Limb (tissue), 2 donors: ENCODE results near the gene HSPA12A.

ENCODE experiments used
- DNase-seq, 2 donors: peaks; one replicate each; pipeline ENCODE4 v3.0.0-alpha.2; 2016; ENCODE audit errors: extremely low spot score in 2 of 2

The HSPA12A gene

DNA sequence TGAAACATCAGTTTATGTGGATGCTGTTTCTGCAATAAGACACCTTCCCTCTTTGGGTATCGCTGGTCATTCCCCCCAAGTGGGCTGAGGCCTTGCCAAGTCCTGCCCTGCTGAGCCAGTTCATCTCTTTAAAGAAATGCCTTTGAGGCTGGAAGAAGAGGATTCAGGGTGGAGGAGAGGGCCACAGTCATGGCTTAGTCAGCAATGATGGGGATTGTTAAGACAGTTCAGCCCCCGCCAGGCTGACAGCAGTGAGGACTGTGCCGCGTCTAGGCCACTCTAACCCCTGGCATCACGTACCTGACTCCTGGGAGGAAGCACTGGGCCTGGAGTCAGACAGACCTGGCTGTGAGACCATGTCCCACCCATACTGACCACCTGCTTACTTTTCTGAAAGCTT lies 73.3 kb downstream of the HSPA12A start:
- no peak for DNase-seq

DNA sequence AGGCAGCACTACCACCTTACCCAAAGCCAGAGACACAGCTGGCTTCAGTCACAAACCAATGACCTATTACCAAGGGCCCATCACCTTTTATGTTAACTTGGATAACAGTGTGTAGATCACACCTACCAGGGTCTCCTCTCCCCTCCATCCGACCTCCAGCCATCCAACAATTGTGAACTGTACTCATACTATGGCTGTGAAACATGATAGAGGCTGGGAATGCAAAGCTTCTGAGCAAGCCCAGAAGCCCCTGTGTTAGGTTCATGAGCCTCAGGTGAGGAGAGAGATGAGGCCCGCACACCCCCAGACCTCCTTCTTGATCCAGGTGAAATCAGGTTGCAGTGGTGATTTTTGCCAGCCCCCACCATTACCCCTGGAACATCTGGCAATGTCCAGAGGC lies 73.9 kb downstream of the HSPA12A start:
- DNase-seq, result no peak

DNA sequence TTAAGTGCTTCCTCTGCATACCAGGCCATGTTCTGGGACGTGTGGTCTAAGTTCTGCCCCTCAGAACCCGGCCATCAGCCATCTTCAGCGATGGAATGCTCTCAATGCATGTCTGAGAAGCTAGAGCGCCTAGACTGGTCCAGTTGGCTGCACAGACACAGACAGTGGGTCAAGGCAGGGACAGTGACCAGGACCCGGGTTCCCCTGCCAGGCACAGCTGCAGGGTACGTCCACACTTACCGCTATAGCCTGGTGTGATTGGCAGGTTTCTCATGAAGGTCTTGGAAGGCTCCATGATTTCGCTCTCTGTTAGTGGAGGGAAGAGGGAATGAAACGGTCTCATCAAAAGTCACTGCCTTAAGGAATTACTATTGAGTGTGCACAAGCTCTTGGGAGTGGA lies 74.3 kb downstream of the HSPA12A start:
- no peak for DNase-seq

DNA sequence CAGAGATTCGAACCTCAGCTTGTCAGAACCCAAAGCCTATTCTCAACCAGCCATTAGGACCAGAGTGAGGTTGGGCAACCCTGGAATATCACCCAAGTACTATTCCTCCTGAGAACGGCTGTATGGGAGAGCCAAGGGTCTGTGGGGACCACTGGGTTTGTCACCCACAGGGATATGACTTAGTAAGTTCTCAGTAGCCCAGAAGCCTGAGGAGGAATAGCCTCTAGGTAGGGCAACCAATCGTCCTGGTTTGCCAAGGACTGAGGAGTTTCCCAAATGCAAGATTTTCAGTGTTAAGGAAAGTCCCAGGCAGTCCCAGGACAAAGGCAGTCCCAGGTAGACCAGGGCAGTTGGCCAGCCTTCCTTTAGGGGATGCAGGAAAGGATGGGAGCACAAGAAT lies 74.9 kb downstream of the HSPA12A start:
- DNase-seq, result no peak

DNA sequence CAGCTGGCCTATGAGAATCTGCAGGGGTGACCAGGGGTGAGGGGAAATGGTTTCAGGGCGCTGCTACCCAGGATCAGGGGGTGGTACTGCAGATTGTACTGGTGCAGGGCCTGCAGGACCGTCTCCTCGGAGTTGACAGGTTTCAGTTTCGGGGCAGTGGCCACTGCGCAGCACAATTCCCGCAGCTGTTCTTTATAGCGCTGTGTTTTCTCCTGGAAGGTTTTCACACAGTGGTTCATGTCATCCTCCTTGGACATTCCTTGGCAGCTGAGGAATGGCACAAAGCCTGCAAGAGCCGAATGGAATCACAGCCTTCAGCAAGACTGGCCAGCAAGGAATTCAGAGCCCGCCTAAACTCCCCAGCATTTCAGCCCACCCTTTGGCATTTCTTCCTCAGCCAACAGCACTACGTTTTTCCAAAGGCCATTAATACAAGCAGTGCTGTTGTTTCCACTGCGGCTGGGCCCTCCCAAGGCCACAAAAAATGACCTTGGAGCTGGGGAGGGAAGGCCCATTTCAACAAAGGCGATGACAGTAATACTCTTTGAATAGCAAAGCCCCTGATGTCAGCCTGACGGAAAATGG lies 76.7 kb downstream of the HSPA12A start:
- peak; percentile 58 to 67 for DNase-seq

DNA sequence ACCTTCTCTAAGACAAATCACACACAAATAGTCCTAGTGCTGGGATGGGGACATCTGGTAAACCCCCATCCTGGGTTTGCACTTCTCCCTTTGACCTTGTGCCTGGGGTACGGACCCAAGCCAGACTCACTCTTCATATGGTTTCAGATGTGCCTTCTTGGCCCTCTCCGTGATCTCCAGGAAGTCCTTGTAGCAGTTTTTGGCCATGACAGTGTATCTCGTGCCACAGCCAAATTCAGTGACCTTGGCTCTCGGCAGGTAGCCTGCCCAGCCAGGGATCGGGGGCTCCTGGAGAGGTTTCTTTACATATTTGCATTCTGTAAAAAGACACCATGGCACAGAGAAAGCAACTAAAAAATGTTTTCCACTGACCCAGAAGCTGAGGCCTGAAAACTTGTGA lies 77.7 kb downstream of the HSPA12A start:
- DNase-seq, result no peak

DNA sequence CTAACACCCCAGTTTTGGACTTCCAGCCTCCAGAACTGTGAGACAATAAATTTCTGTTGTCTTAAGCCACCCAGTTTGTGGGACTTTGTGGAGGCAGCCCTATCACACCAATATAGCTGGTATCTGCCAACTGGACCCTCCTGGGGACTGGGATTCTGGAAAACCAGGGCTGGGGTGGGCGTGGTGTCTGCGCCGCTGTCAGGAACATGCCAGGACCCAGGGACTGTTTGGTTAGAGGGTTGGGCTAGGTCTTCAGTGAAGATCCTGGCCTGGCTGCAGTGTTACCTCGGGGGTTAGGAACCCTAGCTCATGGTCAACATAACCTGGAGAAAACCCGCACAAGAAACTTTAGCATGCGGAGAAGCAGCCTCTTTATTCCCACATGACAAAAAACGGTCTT lies 79.0 kb downstream of the HSPA12A start:
- DNase-seq, result no peak

DNA sequence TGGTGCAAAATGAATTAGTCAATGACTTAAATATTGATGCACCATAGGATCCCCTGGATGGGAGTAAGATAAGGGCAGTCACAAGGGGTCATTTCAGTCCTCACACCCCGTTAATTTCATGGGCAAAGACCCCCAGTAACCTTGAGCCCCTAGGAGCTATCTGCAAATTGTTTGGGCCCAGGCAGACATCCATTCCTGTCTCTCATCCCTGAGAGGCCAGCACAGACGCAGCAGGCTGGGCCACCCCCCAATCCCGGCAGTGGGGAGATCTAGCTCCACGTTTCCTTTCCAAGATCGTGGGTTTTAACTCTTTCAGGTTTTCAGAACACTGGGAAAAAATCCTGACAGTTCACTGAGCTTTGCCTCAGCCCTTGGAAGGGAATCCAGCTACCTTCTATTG lies 81.5 kb downstream of the HSPA12A start:
- no peak for DNase-seq

DNA sequence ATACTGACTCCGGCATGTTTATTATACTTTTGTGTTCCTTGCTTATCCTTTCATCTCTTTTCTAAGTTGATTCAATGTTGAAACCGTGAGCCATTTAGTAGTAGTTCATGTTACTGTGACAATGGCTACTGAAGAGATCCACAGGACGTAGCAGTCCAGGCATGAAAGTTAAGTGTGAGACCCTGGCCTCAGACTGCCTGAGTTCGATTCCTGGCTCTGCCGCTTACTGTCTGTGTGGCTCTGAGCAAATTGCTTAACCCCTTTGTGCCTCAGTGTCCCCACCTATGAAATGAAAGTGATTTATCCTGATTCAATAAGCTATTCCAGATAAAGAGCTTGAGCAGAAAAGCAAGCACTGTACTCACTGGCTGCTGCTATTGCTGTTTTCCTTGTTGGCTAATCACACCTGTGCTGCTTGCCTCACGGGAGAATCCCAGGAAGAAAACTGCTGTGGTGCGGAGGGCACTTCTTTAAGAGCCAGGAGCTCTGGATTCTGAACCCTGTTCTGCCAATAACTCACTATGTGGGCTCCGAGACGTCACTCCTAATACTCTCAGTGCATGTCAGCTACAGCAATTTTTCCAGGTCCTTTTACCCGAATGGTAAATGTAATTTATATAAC lies 83.2 kb downstream of the HSPA12A start:
- DNase-seq, result no peak

DNA sequence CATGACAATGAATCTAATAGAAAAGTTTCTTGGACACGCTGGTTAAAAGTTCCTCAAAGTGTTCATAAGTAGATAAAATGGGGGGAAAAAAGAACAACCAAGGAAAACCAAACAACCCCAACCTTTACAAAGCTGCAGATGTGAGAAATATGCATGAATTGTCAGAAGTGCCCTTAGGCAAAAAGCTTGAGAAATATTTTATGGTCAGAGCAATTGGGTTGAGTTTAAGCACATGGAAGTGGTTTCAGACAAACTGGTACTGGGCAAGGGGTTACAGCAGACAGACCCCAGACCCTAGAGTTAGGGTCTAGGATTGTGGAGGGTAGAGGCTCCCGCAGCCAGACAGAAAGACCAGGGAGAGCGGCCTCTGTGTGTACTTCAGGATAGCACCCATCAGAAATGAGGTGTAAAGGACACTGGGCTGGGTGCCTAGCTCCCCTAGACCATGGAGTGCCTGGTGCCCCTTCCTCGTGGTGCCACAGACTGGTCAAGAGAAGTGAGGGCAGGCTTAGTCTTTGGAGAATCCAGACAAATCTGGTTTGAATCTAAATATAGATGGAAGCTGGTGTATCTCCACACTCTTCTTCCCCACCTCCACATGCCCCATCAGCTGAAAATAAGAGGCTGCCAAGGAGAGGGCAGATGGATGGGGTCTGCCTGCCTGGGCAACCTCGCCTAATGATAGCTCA lies 84.4 kb downstream of the HSPA12A start:
- DNase-seq, result no peak

DNA sequence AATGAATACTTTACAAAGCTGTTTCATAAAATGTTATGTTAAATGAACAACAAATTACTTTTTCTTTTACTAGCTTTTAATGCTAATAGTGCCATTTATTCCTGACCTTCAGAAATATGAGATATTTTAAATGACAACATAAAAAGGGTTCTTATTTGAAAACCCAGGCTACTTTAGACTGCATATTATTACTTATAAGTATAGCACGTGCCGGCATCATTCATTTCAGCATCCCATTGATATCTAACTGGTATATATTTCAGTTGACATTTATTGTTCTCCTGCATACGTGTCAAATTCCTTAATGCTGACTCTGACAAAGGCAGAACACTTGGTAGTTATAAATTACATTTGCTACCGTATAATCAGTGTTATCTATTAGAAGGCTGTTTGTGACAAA lies 86.3 kb downstream of the HSPA12A start:
- no peak for DNase-seq

DNA sequence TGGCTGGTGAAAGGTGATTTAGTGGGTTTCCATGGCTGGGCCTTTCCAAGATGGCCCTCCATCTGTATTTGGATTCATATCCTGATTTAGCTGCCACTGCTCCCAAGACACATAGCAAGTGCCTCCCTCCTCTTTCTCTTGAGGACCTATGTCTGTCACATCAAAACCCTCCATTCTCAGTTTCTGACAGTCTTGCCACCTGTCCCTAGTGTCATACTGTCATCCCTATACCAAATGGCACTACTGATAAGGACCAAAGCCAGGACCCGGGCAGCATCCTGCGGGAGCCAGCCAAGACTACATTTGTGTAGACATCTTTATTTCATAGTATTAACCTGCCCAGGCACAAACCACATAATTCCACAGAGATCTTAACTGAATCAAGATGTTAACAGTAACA lies 86.8 kb downstream of the HSPA12A start:
- DNase-seq, result no peak

DNA sequence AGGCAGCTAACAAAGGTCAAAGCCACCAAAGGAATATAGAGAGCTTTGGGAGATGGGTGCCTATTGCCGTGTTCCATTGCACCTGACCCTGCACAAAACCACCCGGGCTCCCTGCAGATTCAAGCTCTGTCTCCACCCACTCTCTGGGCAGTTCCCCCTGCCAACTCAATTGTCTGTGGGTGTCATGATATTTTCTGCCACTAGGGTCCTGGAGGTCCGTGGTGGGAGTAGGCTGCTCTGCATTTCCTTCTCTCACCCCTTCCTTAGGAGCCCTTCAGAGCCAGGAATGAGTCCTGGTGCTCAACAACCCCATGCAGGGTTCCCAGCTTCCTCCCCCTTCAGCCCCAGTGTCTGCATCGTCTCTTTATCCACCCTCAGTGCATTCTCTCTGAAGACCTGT lies 87.5 kb downstream of the HSPA12A start:
- no peak for DNase-seq

DNA sequence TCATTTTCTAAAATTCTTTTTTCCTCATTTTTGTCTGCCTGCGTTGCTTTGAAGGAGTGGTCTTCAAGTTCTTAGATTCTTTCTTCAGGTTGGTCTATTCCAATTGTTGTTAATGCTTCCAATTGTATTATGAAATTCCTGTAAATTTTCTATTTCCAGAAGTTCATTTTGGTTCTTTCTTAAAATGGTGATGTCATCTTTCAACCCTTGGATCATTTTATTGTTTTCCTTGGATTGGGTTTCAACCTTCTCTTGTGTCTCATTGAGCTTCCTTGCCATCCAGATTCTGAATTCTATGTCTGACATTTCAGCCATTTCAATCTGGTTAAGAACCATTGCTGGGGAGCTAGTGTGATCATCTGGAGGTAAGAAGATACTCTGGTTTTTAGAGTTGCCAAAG lies 88.5 kb downstream of the HSPA12A start:
- DNase-seq, result no peak

DNA sequence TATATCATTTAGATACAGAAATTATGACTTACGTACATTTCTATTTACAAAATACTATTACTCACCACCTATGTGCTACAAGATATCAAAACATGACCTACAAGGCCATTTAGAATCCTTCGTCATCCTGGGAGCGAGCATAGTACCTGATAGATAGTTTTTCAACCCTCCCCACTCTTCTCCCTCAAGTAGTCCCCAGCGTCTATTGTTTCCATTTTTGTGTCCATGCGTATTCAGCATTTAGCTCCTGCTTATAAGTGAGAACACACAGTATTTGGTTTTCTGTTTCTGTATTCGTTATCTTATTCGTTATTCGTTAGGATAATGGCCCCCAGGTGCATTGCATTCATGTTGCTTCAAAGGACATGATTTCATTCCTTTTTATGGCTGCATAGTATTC lies 93.5 kb downstream of the HSPA12A start:
- DNase-seq, result no peak

DNA sequence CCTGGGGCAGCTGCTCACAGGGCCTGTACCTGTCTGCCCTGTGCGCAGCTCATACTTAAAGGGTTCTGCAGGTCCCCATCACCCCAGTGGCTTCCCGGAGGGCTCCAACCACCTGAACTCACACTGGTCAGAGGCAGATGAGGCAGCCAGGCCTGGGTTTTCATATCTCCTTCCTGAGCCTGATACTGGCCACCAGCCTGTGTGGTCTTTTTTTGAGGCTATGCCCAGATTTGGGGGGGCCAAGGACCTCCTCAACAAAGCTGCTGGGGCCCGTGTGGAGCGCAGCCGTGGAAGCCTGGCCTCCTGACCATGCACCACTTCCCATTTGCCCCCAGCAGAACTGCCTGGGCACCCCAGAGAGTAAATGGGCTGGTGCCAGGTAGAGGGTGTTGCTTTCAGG lies 95.9 kb downstream of the HSPA12A start:
- DNase-seq, result no peak

DNA sequence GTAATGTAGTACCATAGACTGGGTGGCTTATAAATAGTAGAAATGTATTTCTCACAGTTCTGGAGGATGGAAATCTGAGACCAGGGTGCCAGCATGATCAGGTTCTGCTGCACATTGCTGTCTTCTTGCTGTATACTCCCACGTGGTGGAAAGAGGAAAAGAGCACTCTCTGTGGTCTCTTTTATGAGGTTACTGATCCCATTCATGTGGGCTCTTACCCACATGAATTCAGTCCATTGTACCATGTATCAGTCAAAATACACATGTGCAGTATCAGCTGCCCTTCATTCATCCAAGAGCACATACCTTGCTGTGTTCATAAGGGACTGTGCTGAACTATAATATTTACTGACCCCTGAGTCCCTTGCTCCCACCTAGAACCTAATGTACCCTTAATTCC lies 104.5 kb downstream of the HSPA12A start:
- no peak for DNase-seq

DNA sequence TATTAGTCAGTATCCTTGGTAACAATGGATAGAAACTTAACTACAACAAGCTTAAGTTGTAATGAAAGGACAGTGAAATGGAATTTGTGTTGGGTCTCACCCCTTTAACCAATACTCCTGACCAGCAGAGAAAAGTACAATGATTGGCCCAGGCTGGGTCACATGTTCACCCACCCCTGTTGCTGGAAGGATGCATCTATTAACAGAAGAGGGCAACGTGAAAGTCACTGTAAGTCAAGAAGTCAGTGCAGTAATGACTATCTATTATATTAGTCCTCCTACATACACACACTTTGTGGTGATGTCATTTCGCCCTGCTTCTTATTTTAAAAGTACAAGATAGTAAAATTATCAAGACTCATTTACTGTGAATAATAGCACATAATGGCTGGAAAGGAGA lies 105.4 kb downstream of the HSPA12A start:
- no peak for DNase-seq

DNA sequence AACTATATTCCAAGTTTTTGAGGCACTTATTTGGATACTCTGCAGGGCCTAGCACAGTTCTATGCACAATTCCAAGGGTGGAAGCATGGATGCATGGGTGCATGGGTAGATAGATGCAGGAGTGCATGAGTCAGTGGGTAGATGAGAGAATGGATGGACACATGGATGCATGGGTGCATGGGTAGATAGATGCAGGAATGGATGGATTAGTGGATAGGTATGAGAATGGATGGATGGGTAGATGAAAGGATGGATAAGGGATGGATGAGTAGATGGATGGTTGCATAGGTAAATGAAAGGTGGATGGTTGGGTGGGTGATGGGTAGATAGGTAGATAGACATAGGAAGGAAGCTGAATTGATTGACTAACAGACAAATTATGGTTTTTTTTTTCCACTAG lies 106.0 kb downstream of the HSPA12A start:
- DNase-seq, result no peak

DNA sequence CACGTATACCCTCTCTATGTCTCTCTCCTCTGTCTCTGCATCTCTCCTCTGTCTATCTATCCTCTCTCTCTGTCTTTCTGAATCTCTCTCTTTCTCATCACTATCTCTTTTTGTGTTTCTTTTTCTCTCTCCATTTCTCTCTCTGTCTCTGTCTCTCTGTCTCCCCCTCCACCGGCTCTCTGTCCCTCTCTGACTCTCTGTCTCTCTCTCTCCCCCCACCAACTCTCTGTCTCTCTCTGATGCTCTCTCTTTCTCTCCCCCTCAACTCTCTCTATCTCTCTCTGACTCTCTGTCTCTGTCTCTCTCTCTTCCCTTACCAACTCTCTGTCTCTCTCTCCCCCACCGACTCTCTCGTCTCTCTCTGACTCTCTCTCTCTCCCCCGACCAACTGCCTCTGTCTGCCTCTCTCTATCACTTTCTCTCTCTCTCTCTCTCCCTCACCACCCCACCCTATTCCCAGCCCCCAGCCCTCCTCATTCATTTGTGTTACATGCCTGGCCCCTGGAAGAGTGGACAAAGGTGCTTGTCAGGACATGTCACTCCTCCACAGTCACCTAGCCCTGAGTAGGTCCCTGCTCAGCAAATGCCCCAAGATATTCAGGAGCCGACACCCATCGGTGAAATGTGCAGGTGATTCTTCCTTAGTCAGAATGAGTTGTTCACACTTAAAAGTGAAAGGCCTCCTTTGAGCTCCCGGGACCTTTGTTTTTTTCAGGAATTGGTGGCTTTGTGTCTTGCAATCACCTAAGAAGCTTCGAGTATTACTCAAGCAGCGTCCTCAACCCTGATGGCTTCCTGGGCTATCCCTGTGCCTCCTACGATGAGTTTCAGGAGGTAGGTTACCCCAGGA lies 108.0 kb downstream of the HSPA12A start:
- DNase-seq, result no peak

DNA sequence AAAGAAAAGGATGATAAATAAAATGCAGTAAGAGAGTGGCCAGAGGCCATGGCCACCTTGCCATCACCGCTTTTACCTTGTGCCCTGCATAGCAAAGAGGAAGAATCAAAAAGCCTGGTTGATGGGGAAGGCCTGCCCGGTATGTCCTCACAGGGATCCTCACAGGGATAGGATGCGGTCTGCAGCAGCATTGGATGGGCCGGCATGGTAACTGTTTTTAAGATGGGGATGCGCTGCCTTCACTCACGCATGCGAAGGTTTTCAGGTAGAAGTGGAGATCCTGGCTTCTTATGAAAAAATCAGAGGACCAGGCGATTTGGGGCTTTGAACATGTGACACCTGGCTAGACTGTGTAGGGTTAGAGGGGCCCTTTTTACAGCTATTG lies 109.2 kb downstream of the HSPA12A start:
- no peak for DNase-seq

DNA sequence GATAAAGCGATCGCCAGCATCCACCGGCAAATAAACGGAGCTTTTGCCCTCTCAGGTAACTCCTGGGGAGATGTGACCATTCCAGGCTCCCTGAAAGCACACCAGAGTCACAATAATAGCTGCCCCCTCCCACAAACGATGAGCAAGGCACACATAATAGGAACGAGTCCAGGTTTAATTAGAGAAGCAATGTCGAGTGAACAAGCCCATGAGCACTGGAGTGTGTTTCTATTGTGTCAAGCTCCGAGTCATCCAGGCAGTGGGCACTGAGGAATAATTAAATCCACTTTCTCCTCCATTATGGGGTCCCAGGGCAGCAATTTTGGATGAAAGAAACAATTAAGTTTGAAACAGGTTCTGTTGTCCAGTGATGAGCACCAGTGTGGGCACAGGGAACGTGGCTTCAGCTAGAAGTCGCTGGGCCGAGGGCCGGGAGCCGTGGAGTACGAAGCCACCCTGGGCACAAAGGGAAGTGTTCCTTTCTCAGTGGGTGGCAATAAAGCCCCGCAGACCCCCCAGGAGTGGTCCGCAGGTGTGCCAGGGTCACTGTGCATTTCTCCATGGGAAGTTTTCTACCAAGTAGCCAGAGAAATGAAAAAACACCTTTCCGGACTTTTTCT lies 109.7 kb downstream of the HSPA12A start:
- DNase-seq, result no peak
